ENCODE data around the gene FAM184A. TPM values are rescaled to one million over a fixed set of nuclear protein-coding genes. Genes with fewer than 3 reads are reported as not detected.
"Not testable (repeated sequence)": the region's sequence is repeated elsewhere in the genome, so short reads cannot be mapped to it uniquely, and the experiment has no call there.

The FAM184A gene
- total RNA-seq, 1 donor from 2014 or later = 8.7 TPM

GRCh38 chr6:119015165-119015564, 63.3 kb downstream of the FAM184A start:
- DNase-seq (ENCODE audit: low spot score) = not testable (repeated sequence)

GRCh38 chr6:119012521-119012920, 65.9 kb downstream of the FAM184A start:
- no peak for DNase-seq (ENCODE audit: low spot score)

- not testable (repeated sequence) for DNase-seq (ENCODE audit: low spot score)
Observed at GRCh38 chr6:119009266-119009665, 69.2 kb downstream of the FAM184A start.

- DNase-seq (ENCODE audit: low spot score) = no peak
Observed at GRCh38 chr6:119006974-119007373, 71.5 kb downstream of the FAM184A start.

GRCh38 chr6:119002069-119002468, 76.4 kb downstream of the FAM184A start:
- DNase-seq (ENCODE audit: low spot score) = no peak

GRCh38 chr6:118999494-119000040, 78.9 kb downstream of the FAM184A start:
- no peak for DNase-seq (ENCODE audit: low spot score)

GRCh38 chr6:118997426-118997825, 81.0 kb downstream of the FAM184A start:
- DNase-seq (ENCODE audit: low spot score) = not testable (repeated sequence)

- DNase-seq (ENCODE audit: low spot score) = no peak
Observed at GRCh38 chr6:118996289-118996820, 82.1 kb downstream of the FAM184A start.

GRCh38 chr6:118993803-118994251, 84.6 kb downstream of the FAM184A start:
- DNase-seq (ENCODE audit: low spot score) = no peak

- DNase-seq (ENCODE audit: low spot score) = no peak
Observed at GRCh38 chr6:118993358-118993757, 85.1 kb downstream of the FAM184A start.

- DNase-seq (ENCODE audit: low spot score) = no peak
Observed at GRCh38 chr6:118992186-118992795, 86.2 kb downstream of the FAM184A start.

GRCh38 chr6:118986312-118986711, 92.2 kb downstream of the FAM184A start:
- no peak for DNase-seq (ENCODE audit: low spot score)

- peak; percentile 10 for DNase-seq (ENCODE audit: low spot score)
Observed at GRCh38 chr6:118985123-118985830, 93.2 kb downstream of the FAM184A start.

GRCh38 chr6:118984342-118984741, 94.1 kb downstream of the FAM184A start:
- no peak for DNase-seq (ENCODE audit: low spot score)

- DNase-seq (ENCODE audit: low spot score) = no peak
Observed at GRCh38 chr6:118982575-118982911, 95.9 kb downstream of the FAM184A start.

GRCh38 chr6:118981884-118982574, 96.4 kb downstream of the FAM184A start:
- no peak for DNase-seq (ENCODE audit: low spot score)

- DNase-seq (ENCODE audit: low spot score) = peak; percentile 34
Observed at GRCh38 chr6:118980063-118980462, 98.4 kb downstream of the FAM184A start.

- DNase-seq (ENCODE audit: low spot score) = no peak
Observed at GRCh38 chr6:118974790-118975189, 103.7 kb downstream of the FAM184A start.

- DNase-seq (ENCODE audit: low spot score) = no peak
Observed at GRCh38 chr6:118971682-118972081, 106.8 kb downstream of the FAM184A start.

GRCh38 chr6:118970866-118971265, 107.6 kb downstream of the FAM184A start:
- DNase-seq (ENCODE audit: low spot score) = no peak

GRCh38 chr6:118968416-118968815, 110.0 kb downstream of the FAM184A start:
- DNase-seq (ENCODE audit: low spot score) = peak; percentile 59

- DNase-seq (ENCODE audit: low spot score) = no peak
Observed at GRCh38 chr6:118967239-118967638, 111.2 kb downstream of the FAM184A start.

Measured in umbilical cord (tissue), 2 donors.